HG03103 (cell line): ENCODE data around the gene SDK1.
"Not testable (repeated sequence)": the region's sequence is repeated elsewhere in the genome, so short reads cannot be mapped to it uniquely, and the experiment has no call there.

Experiments used
- ATAC-seq: cut with Tn5 transposase; IDR thresholded peaks from one replicate; pipeline ENCODE4 v1.9.1; 2021; ENCODE audit warnings: low read depth; ENCODE audit not compliant: unreplicated experiment

SDK1 gene

DNA sequence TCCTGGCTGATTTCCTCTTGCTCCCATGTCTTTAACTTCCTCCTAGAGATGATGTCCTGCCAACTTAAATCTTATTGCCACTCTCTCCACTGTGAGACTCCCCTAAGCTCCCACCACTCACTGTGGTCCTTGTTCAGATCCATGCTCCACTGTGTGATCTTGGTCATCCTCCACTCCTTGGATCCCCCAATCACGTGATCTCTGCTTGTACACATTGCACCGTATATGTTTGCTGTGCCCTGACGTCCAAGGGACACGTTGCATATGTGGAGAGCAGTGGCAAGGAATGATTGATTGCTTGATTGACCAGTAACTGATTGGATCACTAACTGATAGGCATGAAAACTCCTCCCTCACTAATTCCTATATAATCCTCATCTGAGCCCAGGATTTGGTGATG is 395.1 kb downstream of the SDK1 start:
- ATAC-seq = no peak

DNA sequence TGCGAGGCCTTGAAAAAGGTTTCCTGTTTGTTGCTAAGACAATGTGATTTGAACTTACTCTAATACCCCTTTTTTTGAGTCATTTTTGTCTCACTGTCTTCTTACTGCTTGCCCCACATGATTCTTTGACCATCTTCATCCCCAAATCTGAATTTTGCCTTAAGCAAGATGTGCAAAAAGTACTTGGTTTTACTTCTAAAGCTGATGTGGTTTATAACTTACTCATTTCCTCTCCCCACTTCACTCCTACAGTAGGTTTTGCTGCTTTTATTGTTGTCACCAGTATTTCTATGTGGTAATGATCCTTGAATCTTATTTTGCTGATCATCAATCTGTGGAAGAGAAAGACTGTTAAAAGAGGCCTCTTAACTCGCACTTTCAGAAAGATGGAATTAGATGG is 396.4 kb downstream of the SDK1 start:
- no peak for ATAC-seq

DNA sequence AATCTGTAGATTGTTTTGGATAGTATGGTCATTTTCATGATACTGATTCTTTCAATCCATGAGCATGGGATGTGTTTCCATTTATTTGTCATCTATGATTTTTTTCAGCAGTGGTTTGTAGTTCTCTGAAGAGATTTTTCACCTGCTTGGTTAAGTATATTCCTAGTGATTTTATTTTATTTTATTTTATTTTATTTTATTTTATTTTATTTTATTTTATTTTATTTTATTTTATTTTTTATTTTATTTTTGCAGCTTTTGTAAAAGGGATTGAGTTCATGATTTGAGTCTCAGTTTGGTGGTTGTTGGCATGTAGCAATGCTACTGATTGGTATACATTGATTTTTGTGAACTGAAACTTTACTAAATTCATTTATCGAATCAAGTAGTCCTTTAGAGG is 404.2 kb downstream of the SDK1 start:
- no peak for ATAC-seq

GRCh38 chr7:3706091-3706490 is 405.0 kb downstream of the SDK1 start:
- not testable (repeated sequence) for ATAC-seq

- ATAC-seq = no peak
These were observed 409.1 kb downstream of the SDK1 start for GRCh38 chr7:3710122-3710521.

DNA sequence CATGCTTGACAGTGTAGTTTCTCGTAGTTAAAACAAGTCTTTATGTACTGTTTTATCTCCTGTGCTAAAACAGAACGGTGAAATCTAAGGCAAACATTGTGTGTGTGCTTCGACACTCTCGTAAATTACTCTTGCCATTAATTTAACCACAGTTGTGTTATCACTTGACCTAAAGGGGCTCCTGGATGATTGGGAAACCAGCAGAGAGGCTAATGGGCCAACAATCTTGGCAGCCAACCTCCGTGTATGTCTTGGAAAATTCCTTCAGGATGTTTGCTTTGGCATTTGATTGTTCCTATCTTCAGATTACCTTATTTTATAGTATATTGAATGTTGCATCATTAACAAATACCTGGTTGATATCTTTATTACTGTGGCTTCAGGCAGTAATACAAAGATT is 409.5 kb downstream of the SDK1 start:
- no peak for ATAC-seq

GRCh38 chr7:3712841-3713240 is 411.8 kb downstream of the SDK1 start:
- no peak for ATAC-seq

GRCh38 chr7:3721422-3721821 is 420.4 kb downstream of the SDK1 start:
- ATAC-seq = no peak

- ATAC-seq = no peak
These were observed 421.4 kb downstream of the SDK1 start for GRCh38 chr7:3722396-3722922.

DNA sequence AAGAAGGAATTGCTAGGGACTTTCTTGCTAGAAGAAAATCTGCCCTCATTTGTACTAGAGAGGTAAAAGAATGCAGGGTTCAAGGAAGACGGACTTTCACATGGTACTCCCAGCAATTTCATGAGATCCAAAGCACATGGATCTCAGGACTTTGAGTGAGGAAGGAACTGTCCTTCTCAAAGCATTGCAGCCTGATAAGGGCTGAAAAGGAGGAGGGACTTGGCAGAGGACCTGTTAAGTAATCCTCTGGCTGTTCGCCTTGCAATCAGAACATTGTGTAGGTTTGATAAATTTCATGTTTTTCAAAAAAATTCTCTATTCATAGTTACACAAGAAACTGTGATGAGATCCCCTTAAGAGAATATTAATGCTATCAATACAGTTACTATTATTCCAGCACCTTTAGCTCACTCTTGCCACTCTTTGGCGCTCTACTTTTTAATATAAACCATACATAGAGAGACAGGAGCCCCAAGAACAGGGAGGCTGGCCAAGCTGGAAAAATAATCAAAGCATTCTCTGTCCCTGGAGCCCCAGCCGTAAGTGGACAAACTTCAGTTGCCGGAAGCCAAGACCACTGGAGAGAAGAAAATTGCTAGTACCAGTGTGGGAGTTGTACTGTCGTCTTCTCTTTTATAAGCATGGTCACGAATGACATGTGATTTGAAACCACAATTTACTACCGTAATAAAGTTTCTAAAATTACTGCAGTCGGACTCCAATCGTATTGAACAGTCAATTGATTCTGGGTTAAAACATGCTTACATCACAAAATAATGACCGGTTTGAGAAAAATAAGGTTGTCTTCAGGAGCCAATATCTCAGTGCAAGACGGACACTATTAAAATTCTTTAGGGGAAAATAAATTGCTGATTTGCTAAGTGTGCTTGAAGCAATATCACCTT is 424.4 kb downstream of the SDK1 start:
- no peak for ATAC-seq

DNA sequence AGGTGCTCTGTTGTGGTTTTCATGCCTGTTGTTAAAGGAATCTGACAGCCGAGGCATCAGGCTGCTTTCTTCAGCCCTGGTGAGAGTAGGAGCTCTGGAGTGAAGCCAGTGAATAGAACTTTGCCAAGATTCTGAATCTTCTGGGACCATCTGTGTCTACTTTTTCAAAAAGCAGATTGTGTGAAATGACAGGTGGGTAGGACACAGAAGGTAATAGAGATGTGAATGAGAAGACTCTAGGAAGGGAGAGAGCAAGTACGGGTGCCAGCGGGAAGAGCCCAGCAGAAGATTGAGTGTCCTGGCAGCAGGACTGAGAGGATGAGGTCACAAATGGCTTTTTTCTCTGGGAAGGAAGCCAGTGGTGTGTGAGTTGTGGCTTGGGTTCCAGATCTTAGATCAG is 429.2 kb downstream of the SDK1 start:
- no peak for ATAC-seq

GRCh38 chr7:3732395-3733005 is 431.4 kb downstream of the SDK1 start:
- no peak for ATAC-seq

DNA sequence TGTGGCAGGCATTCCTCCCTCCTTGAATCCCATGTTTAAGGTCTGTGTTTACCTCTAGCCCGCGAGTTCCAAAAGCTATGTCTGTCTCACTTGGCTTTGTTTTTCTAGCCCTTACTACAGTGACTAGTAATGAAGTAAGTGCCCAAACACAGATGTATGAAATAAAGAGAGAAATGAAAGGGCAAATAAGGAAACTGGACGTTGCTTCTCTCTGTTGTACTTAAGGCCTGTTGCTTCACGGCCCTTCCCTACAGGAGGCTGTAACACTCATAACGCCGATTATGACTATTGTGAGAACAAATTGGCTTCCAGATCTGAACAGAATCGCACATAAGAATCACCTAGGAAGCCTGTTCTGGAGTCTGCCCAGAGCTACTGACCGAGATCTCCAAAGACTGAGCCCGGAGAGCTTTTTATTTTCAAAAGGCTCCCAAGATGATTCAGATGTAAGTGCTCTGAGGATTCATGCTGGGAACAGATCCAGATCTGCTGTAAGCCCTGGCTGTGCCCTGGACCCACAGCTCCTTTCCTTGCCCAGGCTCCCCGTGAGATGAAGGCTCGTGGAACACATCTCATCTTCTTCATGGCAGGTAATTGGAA is 432.6 kb downstream of the SDK1 start:
- no peak for ATAC-seq

- no peak for ATAC-seq
These were observed 437.9 kb downstream of the SDK1 start for GRCh38 chr7:3738964-3739363.

DNA sequence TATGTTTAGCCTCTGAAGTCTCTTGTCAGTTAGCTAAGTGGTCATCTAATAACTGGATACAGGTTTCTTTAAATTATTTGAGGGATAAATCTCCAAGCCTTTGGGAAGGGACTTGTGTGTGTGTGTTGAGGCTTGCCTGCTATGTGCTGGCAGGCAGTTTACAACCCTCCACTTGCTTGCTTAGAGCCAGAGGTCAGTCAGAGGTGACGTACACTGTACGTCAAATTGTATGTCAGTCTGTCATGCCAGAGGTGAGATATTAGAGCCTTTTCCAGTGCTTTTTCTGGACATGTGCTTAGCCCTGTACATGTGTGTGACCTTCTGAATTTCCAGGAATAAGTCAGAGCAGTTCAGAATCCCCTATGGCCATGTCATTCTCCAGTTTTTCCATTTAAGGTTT is 438.9 kb downstream of the SDK1 start:
- no peak for ATAC-seq

DNA sequence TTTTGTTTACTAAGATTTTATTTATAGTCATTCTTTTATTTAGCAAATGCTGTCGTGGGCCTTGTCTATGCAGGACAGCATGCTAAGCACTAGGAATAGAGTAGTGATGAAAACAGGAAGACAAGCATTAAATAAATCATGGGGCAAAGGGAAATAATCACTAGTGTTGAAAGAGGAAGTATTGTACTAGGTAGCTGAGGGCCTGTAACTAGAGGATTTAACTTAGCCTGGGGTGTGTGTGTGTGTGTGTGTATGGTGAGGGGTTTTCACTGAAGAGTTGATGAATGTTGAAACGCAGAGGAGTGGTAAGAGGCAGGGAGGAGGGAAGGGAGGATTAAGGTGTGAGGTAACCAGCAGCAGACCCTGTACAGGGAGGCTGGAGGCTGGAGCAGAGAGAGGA is 446.4 kb downstream of the SDK1 start:
- no peak for ATAC-seq

DNA sequence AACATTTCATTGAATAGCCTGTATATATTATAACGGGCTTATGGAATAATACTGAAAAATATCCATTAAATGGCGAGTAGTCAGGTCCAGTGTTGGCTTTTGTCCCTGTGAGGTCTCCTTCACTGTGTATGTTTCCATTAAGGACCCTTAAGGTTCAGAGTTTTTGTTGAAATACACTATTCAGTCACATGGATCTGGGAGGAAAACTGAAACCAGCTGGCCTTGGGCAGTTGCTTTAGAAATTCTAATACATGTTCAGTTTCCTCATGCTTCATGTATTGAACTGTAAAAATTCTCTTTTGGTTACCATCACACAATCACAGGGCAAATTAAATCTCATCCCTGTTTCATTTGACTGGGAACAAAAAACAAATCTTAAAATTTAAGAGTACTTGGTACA is 447.3 kb downstream of the SDK1 start:
- ATAC-seq = no peak

DNA sequence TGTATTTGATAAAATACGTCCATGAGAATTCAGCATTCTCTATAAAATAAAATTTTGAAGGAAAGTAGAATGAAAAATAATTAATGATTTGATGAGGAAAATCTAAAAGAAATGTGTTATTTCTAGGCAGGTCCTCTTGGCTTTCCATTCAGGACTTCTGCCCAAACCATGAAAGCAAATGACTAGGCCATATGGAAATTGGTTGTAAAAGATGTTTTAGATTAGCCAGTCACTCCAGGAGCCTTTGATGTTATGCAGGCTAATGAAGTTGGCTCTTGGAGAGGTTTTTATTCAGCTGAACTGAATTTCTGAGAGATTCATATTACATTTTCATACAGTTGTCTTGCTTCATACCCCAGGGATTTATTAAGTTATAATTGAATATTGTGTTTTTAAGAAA is 452.8 kb downstream of the SDK1 start:
- ATAC-seq = no peak

GRCh38 chr7:3754493-3755341 is 453.7 kb downstream of the SDK1 start:
- no peak for ATAC-seq

DNA sequence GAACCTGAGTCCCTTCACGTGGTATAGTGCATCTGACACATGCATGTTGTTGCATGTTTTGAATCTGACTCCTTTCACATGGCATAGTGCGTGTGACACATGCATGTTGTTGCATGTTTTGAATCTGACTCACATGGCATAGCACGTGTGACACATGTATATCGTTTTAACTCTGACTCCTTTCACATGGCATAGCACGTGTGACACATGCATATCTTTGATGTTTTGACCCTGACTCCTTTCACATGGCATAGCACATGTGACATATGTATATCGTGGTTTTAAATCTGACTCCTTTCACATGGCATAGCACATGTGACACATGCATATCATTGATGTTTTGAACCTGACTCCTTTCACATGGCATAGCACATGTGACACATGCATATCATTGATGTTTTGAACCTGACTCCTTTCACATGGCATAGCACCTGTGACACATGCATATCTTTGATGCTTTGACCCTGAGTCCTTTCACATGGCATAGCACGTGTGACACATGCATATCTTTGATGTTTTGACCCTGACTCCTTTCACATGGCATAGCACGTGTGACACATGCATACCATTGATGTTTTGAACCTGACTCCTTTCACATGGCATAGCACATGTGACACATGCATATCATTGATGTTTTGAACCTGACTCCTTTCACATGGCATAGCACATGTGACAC is 454.9 kb downstream of the SDK1 start:
- ATAC-seq = not testable (repeated sequence)
